Activated gamma-delta T cell treated with anti-CD3 and anti-CD28 coated beads, Interleukin-2, amount 50 U/mL, for 16 hours (primary cell): ENCODE data around the gene APLNR.

Source experiments
- DNase-seq: peaks from one replicate; pipeline ENCODE4 v3.0.0-alpha.2; 2020; ENCODE audit warnings: low read depth

Gene APLNR

GRCh38 chr11:57251037-57251436, 14.0 kb upstream of the APLNR start:
- DNase-seq, result no peak

- DNase-seq, result no peak
Observed at GRCh38 chr11:57249384-57250319, 12.6 kb upstream of the APLNR start.

GRCh38 chr11:57248780-57249383, 11.8 kb upstream of the APLNR start:
- no peak for DNase-seq

GRCh38 chr11:57244911-57245310, 7.9 kb upstream of the APLNR start:
- no peak for DNase-seq

GRCh38 chr11:57241353-57241972, 4.4 kb upstream of the APLNR start:
- DNase-seq, result no peak

- no peak for DNase-seq
Observed at GRCh38 chr11:57240757-57241156, 3.7 kb upstream of the APLNR start.

- no peak for DNase-seq
Observed at GRCh38 chr11:57240007-57240406, 3.0 kb upstream of the APLNR start.

GRCh38 chr11:57239348-57239747, 2.3 kb upstream of the APLNR start:
- no peak for DNase-seq

- no peak for DNase-seq
Observed at GRCh38 chr11:57235761-57236703, 1.0 kb downstream of the APLNR start.

GRCh38 chr11:57233702-57234101, 3.3 kb downstream of the APLNR start:
- DNase-seq, result no peak

GRCh38 chr11:57231539-57232253, 5.4 kb downstream of the APLNR start:
- DNase-seq, result no peak

GRCh38 chr11:57230791-57231538, 6.1 kb downstream of the APLNR start:
- no peak for DNase-seq

GRCh38 chr11:57230316-57230715, 6.7 kb downstream of the APLNR start:
- no peak for DNase-seq

GRCh38 chr11:57228600-57228999, 8.4 kb downstream of the APLNR start:
- DNase-seq, result no peak

GRCh38 chr11:57224537-57224936, 12.5 kb downstream of the APLNR start:
- DNase-seq, result no peak

GRCh38 chr11:57224128-57224527, 12.9 kb downstream of the APLNR start:
- DNase-seq, result no peak

- no peak for DNase-seq
Observed at GRCh38 chr11:57223601-57224000, 13.4 kb downstream of the APLNR start.

- DNase-seq, result no peak
Observed at GRCh38 chr11:57222239-57222638, 14.8 kb downstream of the APLNR start.

GRCh38 chr11:57219021-57219627, 17.9 kb downstream of the APLNR start:
- no peak for DNase-seq

GRCh38 chr11:57217053-57217452, 20.0 kb downstream of the APLNR start:
- DNase-seq, result no peak
